ENCODE measurements around the gene RC3H2. TPM values are rescaled to one million over a fixed set of nuclear protein-coding genes. Genes with fewer than 3 reads are reported as not detected.

Gene RC3H2
- total RNA-seq, 3 donors from 2014 or later (not counting 1 experiment from before 2014, with no cell fraction given) = 74.0 to 78.8 (median 77.3) TPM

DNA sequence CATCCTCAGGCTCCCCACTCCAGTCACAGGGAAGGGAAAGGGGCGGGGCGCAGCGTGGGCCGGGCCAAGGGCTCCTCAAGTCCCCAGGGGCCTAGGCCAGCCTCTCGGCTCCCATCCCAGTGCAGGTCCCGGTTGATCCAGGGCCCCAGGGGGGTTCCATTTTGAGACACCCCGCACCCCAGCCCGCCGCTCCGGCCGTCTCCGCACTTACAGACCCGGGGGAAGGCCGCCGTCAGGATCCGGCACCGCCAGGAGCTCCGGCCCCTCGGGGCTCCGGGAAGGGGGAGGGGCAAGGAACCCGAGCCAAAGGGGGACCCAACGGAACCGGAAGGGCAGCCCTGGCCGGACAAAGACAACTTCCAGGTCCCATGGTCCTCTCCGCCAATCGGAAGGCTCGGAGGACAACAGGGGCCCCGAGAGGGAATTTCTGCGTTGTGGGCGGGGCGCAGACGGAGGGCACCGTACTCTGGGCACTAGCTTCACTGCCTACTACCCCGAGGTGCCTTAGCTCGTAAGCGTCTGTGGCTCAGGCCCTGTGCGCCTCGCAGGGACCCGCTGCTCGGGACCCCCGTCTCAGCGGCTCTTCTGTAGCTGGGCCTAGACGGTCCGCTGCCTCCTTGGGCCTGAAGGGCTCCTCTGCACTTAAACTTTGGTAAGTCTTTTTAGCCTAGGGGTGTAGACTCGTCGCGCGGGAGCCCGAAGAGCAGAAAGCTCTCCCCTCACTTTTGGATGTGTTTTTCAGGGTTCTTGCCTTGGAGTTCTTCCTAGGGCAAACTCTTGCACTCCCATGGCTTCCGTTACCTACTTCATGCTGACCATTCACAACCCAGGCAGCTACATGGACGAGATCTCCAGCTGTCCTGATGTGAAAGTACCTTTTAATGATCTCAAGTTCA is 26.3 kb upstream of the RC3H2 start, which contains the start of gene ZBTB26:
Gene ZBTB26, minus strand, starts transcription at position 287 of the 896 bp plus-strand sequence. CDS start 11,578 bp downstream, outside the sequence.
- H3K4me1 Mint-ChIP-seq = peaks cover 14 to 16% of the 10 kb centered on the region in 2 donors
- Histone ChIP-seq H3K27ac (ENCODE audit: low read length) (peak within 1 kb of the TSS; percentile 95), H3K9me3 (ENCODE audit: control insufficient read depth, insufficient read depth, low read length) (no peaks in the 10 kb centered on the region), H3K4me3 (ENCODE audit: low read length) (peak within 1 kb of the TSS; percentile 86), H3K27me3 (ENCODE audit: control insufficient read depth, insufficient read depth, low read length) (no peaks in the 10 kb centered on the region), H3K4me1 (ENCODE audit: control insufficient read depth, insufficient read depth, low read length) (peaks cover 15% of the 10 kb centered on the region), H3K36me3 (ENCODE audit: control insufficient read depth, insufficient read depth, low read length) (peaks cover 2% of the 10 kb centered on the region)
- TF ChIP-seq, protein P1, sequence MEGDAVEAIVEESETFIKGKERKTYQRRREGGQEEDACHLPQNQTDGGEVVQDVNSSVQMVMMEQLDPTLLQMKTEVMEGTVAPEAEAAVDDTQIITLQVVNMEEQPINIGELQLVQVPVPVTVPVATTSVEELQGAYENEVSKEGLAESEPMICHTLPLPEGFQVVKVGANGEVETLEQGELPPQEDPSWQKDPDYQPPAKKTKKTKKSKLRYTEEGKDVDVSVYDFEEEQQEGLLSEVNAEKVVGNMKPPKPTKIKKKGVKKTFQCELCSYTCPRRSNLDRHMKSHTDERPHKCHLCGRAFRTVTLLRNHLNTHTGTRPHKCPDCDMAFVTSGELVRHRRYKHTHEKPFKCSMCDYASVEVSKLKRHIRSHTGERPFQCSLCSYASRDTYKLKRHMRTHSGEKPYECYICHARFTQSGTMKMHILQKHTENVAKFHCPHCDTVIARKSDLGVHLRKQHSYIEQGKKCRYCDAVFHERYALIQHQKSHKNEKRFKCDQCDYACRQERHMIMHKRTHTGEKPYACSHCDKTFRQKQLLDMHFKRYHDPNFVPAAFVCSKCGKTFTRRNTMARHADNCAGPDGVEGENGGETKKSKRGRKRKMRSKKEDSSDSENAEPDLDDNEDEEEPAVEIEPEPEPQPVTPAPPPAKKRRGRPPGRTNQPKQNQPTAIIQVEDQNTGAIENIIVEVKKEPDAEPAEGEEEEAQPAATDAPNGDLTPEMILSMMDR (IDR thresholded peaks at IDR 0.05) = no peak
- H3K27ac Mint-ChIP-seq = no peak within 1 kb of the TSS
- intact Hi-C loops (cut with micrococcal nuclease) = loop anchor here (1.0 to 2.0 kb wide), 3 partner anchors 9 to 26 kb away; partner anchors contain the start of genes RC3H2 and ZBTB6
- WGBS (ENCODE audit: insufficient coverage) = under 1% methylated on average over 51 of the region's 51 CpGs
- no peaks in the 10 kb centered on the region for H3K36me3 Mint-ChIP-seq
- peak; percentile 96 to 99 (median 98) for ATAC-seq
- no peaks in the 10 kb centered on the region for H3K9me3 Mint-ChIP-seq
- H3K4me3 Mint-ChIP-seq = no peak within 1 kb of the TSS
- H3K27me3 Mint-ChIP-seq (ENCODE audit: low read depth in 2 of 2) = no peaks in the 10 kb centered on the region
- peak; percentile 86 to 94 for DNase-seq

DNA sequence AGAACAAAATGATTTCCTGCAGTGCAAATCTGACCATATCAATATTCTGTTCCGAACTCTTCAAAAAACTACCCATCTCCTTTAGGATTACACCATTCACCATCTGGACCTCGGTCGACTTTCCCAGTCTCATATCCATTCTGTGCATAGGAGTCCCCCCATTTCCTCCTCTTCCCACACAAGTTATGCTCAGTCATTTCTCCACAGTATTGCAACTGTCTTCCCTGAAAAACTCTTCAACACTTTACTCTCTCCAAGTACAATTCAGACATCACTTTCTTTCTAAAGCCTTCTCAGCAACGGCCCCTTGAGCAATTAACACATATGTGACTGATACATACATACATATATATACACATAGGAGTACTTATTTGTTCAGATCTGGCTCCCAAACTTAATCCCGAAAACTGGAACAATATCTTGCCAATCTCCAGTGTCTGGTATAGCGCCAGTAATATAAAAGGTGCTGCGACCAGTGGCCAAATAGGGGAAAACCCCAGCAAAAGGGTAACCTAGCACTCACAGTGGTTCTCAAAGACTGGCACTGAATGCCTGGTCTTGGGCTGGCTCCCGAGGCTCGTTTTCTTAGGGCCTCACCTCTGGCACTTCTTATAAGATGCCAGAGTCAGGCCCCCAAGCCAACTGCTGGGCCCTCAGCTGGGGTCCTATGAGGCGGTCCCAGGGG is 25.5 kb upstream of the RC3H2 start:
- 32% methylated on average over 9 of the region's 10 CpGs for WGBS (ENCODE audit: insufficient coverage)
- no peaks in the 10 kb centered on the region for H3K36me3 Mint-ChIP-seq
- H3K4me3 Mint-ChIP-seq = no peak overlapping the region
- intact Hi-C loops (cut with micrococcal nuclease) = loop anchor here (1.0 to 2.0 kb wide), 3 partner anchors 10 to 25 kb away; partner anchors contain the start of genes RC3H2 and ZBTB6
- H3K27ac Mint-ChIP-seq = no peak overlapping the region
- no peaks in the 10 kb centered on the region for H3K9me3 Mint-ChIP-seq
- H3K9me3 ChIP-seq (ENCODE audit: control insufficient read depth, insufficient read depth, low read length) = no peaks in the 10 kb centered on the region
- peaks cover 15% of the 10 kb centered on the region for H3K4me1 ChIP-seq (ENCODE audit: control insufficient read depth, insufficient read depth, low read length)
- ATAC-seq = peak; percentile 6 to 21 (median 12)
- H3K27me3 Mint-ChIP-seq (ENCODE audit: low read depth in 2 of 2) = no peaks in the 10 kb centered on the region
- H3K36me3 ChIP-seq (ENCODE audit: control insufficient read depth, insufficient read depth, low read length) = no peaks in the 10 kb centered on the region
- peak overlapping the region; percentile 86 for H3K4me3 ChIP-seq (ENCODE audit: low read length)
- H3K27ac ChIP-seq (ENCODE audit: low read length) = peak overlapping the region; percentile 95
- TF ChIP-seq, protein P1 (IDR thresholded peaks at IDR 0.05) = no peak
- H3K4me1 Mint-ChIP-seq = peaks cover 14 to 16% of the 10 kb centered on the region in 2 donors
- DNase-seq = no peak
- no peaks in the 10 kb centered on the region for H3K27me3 ChIP-seq (ENCODE audit: control insufficient read depth, insufficient read depth, low read length)

DNA sequence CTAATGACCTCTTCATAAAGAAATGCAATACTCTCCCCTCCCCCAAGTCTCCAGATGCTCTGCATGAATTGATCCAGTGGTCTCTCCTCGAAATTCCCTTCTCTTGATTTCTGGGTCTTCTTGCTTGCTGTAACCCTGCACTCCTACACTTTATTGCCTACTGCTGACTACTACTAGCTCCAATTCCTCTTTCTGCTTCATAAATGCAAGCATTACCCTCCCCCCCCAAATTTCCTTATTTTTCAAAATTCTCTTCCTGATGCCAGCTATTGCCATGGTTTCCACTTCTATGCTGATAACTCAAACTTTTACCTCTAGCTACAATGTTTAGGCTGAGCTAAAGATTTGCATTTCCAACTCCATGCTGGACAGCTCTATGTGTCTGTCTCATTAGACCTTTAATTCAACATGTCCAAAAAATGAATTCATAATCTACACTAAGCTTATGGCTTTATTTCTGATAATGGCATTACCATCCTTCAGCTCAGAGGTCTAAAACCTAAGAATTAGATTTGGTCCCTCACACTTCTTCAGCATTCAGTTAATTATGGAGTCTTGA is 24.7 kb upstream of the RC3H2 start:
- intact Hi-C loops (cut with micrococcal nuclease) = loop anchor here (2.0 kb wide), 1 partner anchor 17 kb away; the partner anchor contains the start of gene ZBTB6
- peaks cover 14 to 16% of the 10 kb centered on the region in 2 donors for H3K4me1 Mint-ChIP-seq
- 89% methylated on average over 1 of the region's 1 CpG for WGBS (ENCODE audit: insufficient coverage)

More for the DNA sequence above, 24.7 kb upstream of the RC3H2 start:
- H3K27ac ChIP-seq (ENCODE audit: low read length) = no peak overlapping the region
- H3K4me1 ChIP-seq (ENCODE audit: control insufficient read depth, insufficient read depth, low read length) = peaks cover 15% of the 10 kb centered on the region
- DNase-seq = no peak
- H3K9me3 Mint-ChIP-seq = no peaks in the 10 kb centered on the region
- no peaks in the 10 kb centered on the region for H3K27me3 ChIP-seq (ENCODE audit: control insufficient read depth, insufficient read depth, low read length)
- H3K4me3 Mint-ChIP-seq = no peak overlapping the region
- ATAC-seq = no peak
- H3K4me3 ChIP-seq (ENCODE audit: low read length) = no peak overlapping the region
- no peaks in the 10 kb centered on the region for H3K27me3 Mint-ChIP-seq (ENCODE audit: low read depth in 2 of 2)
- no peaks in the 10 kb centered on the region for H3K36me3 Mint-ChIP-seq
- TF ChIP-seq, protein P1 (IDR thresholded peaks at IDR 0.05) = no peak
- no peaks in the 10 kb centered on the region for H3K9me3 ChIP-seq (ENCODE audit: control insufficient read depth, insufficient read depth, low read length)
- no peak overlapping the region for H3K27ac Mint-ChIP-seq
- no peaks in the 10 kb centered on the region for H3K36me3 ChIP-seq (ENCODE audit: control insufficient read depth, insufficient read depth, low read length)
